K562 (cell line): ENCODE data around the gene CROCC2. TPM values are rescaled to one million over a fixed set of nuclear protein-coding genes. Genes with fewer than 3 reads are reported as not detected.

ENCODE experiments used
- ATAC-seq: fragments of 200-7000 bp; cut with Tn5 transposase; 3 replicates; pipeline ENCODE4 v1.9.1; 2020; ENCODE audit warnings: moderate library complexity
- BruUV-seq: library from RNA; stranded (reverse); fragments of 400-500 nt; replicated peaks from 2 replicates; lab custom pipeline; 2021; lab: Mats Ljungman, UMichigan
- CTCF ChIA-PET: fragments of 300-600 bp; formaldehyde crosslinking; extraction: SDS; loops from one replicate; lab custom pipeline; 2021; ENCODE audit warnings: low intra/inter-chr PET ratio; lab: Yijun Ruan, JAX
- POLR2A ChIA-PET: fragments of 300-600, 350-650 bp; sonication (Branson Sonifier 250); formaldehyde crosslinking; extraction: SDS; loops from one replicate; lab custom pipeline; 2021; ENCODE audit warnings: antibody characterized with exemption, inconsistent platforms; lab: Yijun Ruan, JAX
- DNase-seq, 4 experiments: peaks; one replicate each; pipeline versions ENCODE4 v3.0.0 to v3.0.0-alpha.2; 2011 to 2018; ENCODE audit warnings: low spot score in 3 of 4, mixed read lengths in 3 of 4; ENCODE audit errors: extremely low read depth in 1 of 4
- FAIRE-seq: peaks from 2 replicates; lab custom pipeline; 2011; peaks lifted over from hg19 to GRCh38; lab: Jason Lieb, UNC
- H2AFZ ChIP-seq: 2 replicates; pipeline ENCODE4 v1.6.0; 2011; ENCODE audit warnings: low read depth, low read length, control low read depth, inconsistent platforms
- H3K27ac ChIP-seq: fragments of 200-600 bp; 3 replicates; pipeline ENCODE4 v1.8.0; 2011; ENCODE audit warnings: low read depth, mild to moderate bottlenecking, control low read depth, inconsistent platforms, low read length, moderate library complexity, mixed read lengths; ENCODE audit errors: extremely low read depth
- H3K27me3 ChIP-seq, 2 experiments: fragments of 300-600 bp in 1 of 2; 2 replicates in 1 of 2; 3 replicates in 1 of 2; pipeline versions ENCODE4 v1.6.0 to v1.8.0; 2011; ENCODE audit warnings: inconsistent platforms in 2 of 2, low read length in 2 of 2, mild to moderate bottlenecking in 1 of 2, mixed read lengths in 1 of 2, moderate library complexity in 1 of 2; ENCODE audit not compliant: control insufficient read depth in 2 of 2, insufficient read depth in 2 of 2
- H3K36me3 ChIP-seq: fragments of 300-600 bp; 3 replicates; pipeline ENCODE4 v1.8.0; 2011; ENCODE audit warnings: mild to moderate bottlenecking, low read length, inconsistent platforms; ENCODE audit not compliant: control insufficient read depth, insufficient read depth
- H3K4me1 ChIP-seq, 2 experiments: fragments of 200-600 bp in 1 of 2; replicated peaks in 1 of 2; 2 replicates in 1 of 2; 3 replicates in 1 of 2; pipeline versions ENCODE4 v1.5.1 to v1.8.0; 2011; ENCODE audit warnings: inconsistent platforms in 2 of 2, low read length in 2 of 2, mild to moderate bottlenecking in 1 of 2, mixed read lengths in 1 of 2, moderate library complexity in 1 of 2; ENCODE audit not compliant: control insufficient read depth in 2 of 2, insufficient read depth in 2 of 2
- H3K4me2 ChIP-seq: 2 replicates; pipeline ENCODE4 v1.6.1; 2011; ENCODE audit warnings: low read length, control low read depth, inconsistent platforms, mixed read lengths; ENCODE audit not compliant: insufficient read depth
- H3K4me3 ChIP-seq: fragments of 200-600 bp; sonication (generic), shearing (Covaris generic); 2 replicates; pipeline ENCODE4 v1.5.1; 2016; ENCODE audit warnings: control low read depth, inconsistent platforms
- H3K79me2 ChIP-seq: fragments of 200-600 bp; 3 replicates; pipeline ENCODE4 v1.8.0; 2011; ENCODE audit warnings: low read length, inconsistent platforms; ENCODE audit not compliant: control insufficient read depth, insufficient read depth
- H3K9ac ChIP-seq, 2 experiments: 2 replicates each; pipeline versions ENCODE4 v1.6.0 to v1.6.1; 2011; ENCODE audit warnings: low read depth in 2 of 2, low read length in 2 of 2, control low read depth in 1 of 2, inconsistent platforms in 1 of 2, mild to moderate bottlenecking in 1 of 2, mixed read lengths in 1 of 2; ENCODE audit not compliant: insufficient read depth in 1 of 2
- H3K9me1 ChIP-seq: one replicate; pipeline ENCODE4 v1.6.0; 2011; ENCODE audit warnings: inconsistent platforms, mild to moderate bottlenecking, low read length, moderate library complexity; ENCODE audit not compliant: control insufficient read depth, insufficient read depth
- H3K9me3 ChIP-seq: replicated peaks from 2 replicates; pipeline ENCODE4 v1.5.1; 2011; ENCODE audit warnings: low read depth, low read length, inconsistent platforms; ENCODE audit not compliant: control insufficient read depth, insufficient read depth
- H4K20me1 ChIP-seq: replicated peaks from 2 replicates; pipeline ENCODE4 v1.6.1; 2011; ENCODE audit warnings: low read length, inconsistent platforms, mixed read lengths; ENCODE audit not compliant: control insufficient read depth, insufficient read depth
- FOXJ2 ChIP-seq: fragments of 200-800 bp; sonication (Bioruptor generic); IDR thresholded peaks from 2 replicates; pipeline ENCODE4 v1.6.1; 2016; ENCODE audit warnings: missing genetic modification characterization, missing compliant biosample characterization
- FOXM1 ChIP-seq, 2 experiments: fragments of 450-650 bp in 1 of 2; sonication (generic) in 1 of 2; formaldehyde crosslinking in 1 of 2; IDR thresholded peaks; 2 replicates each; pipeline versions ENCODE4 v1.6.1 to v1.9.0; 2017 to 2022; ENCODE audit warnings: low read depth in 2 of 2, mild to moderate bottlenecking in 2 of 2, missing genetic modification reagents in 1 of 2, moderate library complexity in 1 of 2
- FOXP1 ChIP-seq: sonication (generic); formaldehyde crosslinking; IDR thresholded peaks from 2 replicates; pipeline ENCODE4 v1.8.0; 2022; ENCODE audit warnings: mild to moderate bottlenecking, missing genetic modification reagents
- HMGN3 ChIP-seq: IDR thresholded peaks from 2 replicates; pipeline ENCODE4 v1.6.1; 2011; ENCODE audit warnings: borderline replicate concordance, low read depth, mild to moderate bottlenecking, mixed read lengths, low read length; ENCODE audit not compliant: insufficient read length; ENCODE audit errors: extremely low read depth
- KHSRP ChIP-seq: fragments of 450-650 bp; IDR thresholded peaks from 2 replicates; pipeline ENCODE4 v1.6.1; 2017
- ZNF24 ChIP-seq: fragments of 450-650 bp; IDR thresholded peaks from 2 replicates; pipeline ENCODE4 v1.6.1; 2016
- WGBS: fragments of 100-300 bp; shearing (Covaris generic); methylation state at CpG from one replicate; pipeline ENCODE4 v1.1.6; 2016; ENCODE audit warnings: low coverage, mixed read lengths; ENCODE audit not compliant: insufficient coverage; ENCODE audit errors: missing lambda C conversion rate; 5-methylcytosine and 5-hydroxymethylcytosine counted together
- in situ Hi-C: fragments of 300-500 bp; cut with MboI; formaldehyde crosslinking; loops from 4 replicates; pipeline ENCODE4 v1.15.0; 2018; ENCODE audit warnings: inconsistent platforms, mixed read lengths
- intact Hi-C: fragments of 100-400 bp; cut with micrococcal nuclease; formaldehyde crosslinking; loops from 2 replicates; pipeline ENCODE4 v1.14.2; 2022
- polyA plus RNA-seq, 8 experiments: library from polyadenylated mRNA; depleted of rRNA in 4 of 8; stranded (reverse) in 5 of 8; unstranded in 3 of 8; fragments of >200 nt; fragmentation: Nextera tagmentation in 2 of 8; fragmentation: Illumina TruSeq in 1 of 8; extraction: Ambion mirVana in 2 of 8; extraction: Trizol in 1 of 8; gene quantifications; 2 replicates each; pipeline versions ENCODE4 v1.2.1 to v1.2.3, GENCODE V29; 2011 to 2014; ENCODE audit warnings: inconsistent platforms in 1 of 8, missing spikeins in 1 of 8
- total RNA-seq, 7 experiments: library from RNA; depleted of rRNA in 6 of 7; stranded (reverse); fragments of >200 nt in 6 of 7; fragmentation: Illumina TruSeq in 2 of 7; extraction: Trizol in 2 of 7; gene quantifications; 2 replicates each; pipeline versions ENCODE4 v1.2.1 to v1.2.3, GENCODE V29; 2011 to 2021; ENCODE audit warnings: low replicate concordance in 1 of 7
- TF ChIP-seq, protein P1 (sequence below), 2 experiments: fragments of 450-650 bp in 1 of 2; sonication (generic) in 1 of 2; formaldehyde crosslinking in 1 of 2; IDR thresholded peaks; 2 replicates each; pipeline versions ENCODE4 v1.7.1 to v1.9.0; 2016 to 2022; ENCODE audit warnings: inconsistent platforms in 1 of 2, mild to moderate bottlenecking in 1 of 2, missing genetic modification reagents in 1 of 2

The CROCC2 gene
- total and polyA plus RNA-seq, 9 of the 15 experiments (the other 6 are each of a cell fraction or from before 2014, with no cell fraction given) = not detected

GRCh38 chr2:240959214-240959940, 53.2 kb downstream of the CROCC2 start:
- in situ Hi-C loops = no loop called here
- Histone ChIP-seq H3K4me2 (no peak overlapping the region), H3K9ac (no peak overlapping the region), H3K4me3 (no peak overlapping the region), H3K27ac (no peak overlapping the region)
- WGBS = 3% methylated on average over 8 of the region's 15 CpGs
- TF ChIP-seq ZNF24 (no peak), FOXJ2 (tag) (no peak), KHSRP (no peak), FOXP1 (CRISPR knock-in tag) (no peak), FOXM1 (IDR thresholded peaks at IDR 0.05; ENCODE audit: low read depth) (no peak), FOXM1 (CRISPR knock-in tag; IDR thresholded peaks at IDR 0.05; ENCODE audit: low read depth) (no peak), HMGN3 (no peak)
- TF ChIP-seq, protein P1, sequence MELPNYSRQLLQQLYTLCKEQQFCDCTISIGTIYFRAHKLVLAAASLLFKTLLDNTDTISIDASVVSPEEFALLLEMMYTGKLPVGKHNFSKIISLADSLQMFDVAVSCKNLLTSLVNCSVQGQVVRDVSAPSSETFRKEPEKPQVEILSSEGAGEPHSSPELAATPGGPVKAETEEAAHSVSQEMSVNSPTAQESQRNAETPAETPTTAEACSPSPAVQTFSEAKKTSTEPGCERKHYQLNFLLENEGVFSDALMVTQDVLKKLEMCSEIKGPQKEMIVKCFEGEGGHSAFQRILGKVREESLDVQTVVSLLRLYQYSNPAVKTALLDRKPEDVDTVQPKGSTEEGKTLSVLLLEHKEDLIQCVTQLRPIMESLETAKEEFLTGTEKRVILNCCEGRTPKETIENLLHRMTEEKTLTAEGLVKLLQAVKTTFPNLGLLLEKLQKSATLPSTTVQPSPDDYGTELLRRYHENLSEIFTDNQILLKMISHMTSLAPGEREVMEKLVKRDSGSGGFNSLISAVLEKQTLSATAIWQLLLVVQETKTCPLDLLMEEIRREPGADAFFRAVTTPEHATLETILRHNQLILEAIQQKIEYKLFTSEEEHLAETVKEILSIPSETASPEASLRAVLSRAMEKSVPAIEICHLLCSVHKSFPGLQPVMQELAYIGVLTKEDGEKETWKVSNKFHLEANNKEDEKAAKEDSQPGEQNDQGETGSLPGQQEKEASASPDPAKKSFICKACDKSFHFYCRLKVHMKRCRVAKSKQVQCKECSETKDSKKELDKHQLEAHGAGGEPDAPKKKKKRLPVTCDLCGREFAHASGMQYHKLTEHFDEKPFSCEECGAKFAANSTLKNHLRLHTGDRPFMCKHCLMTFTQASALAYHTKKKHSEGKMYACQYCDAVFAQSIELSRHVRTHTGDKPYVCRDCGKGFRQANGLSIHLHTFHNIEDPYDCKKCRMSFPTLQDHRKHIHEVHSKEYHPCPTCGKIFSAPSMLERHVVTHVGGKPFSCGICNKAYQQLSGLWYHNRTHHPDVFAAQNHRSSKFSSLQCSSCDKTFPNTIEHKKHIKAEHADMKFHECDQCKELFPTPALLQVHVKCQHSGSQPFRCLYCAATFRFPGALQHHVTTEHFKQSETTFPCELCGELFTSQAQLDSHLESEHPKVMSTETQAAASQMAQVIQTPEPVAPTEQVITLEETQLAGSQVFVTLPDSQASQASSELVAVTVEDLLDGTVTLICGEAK (IDR thresholded peaks at IDR 0.05) = no peak
- TF ChIP-seq, protein P1 (CRISPR knock-in tag; IDR thresholded peaks at IDR 0.05) = no peak
- TF ChIP-seq, all 486 proteins: peak for 0
- ChIA-PET POLR2A (interaction anchor here (0.7 to 0.8 kb wide), 2 partner anchors 50 to 77 kb away, joined by 3 to 4 read pairs; no protein-coding TSS in a partner anchor), CTCF (no interaction called here)
- FAIRE-seq (no peak), ATAC-seq (no peak), DNase-seq (no peak)
- Histone ChIP-seq H3K9me3 (no peaks in the 10 kb centered on the region), H3K27me3 (peaks cover 0 to 50% of the 10 kb centered on the region in 2 experiments; a peak in 2 of 5 replicates), H2AFZ (no peak overlapping the region), H3K9me1 (no peaks in the 10 kb centered on the region), H3K79me2 (no peaks in the 10 kb centered on the region), H3K36me3 (no peaks in the 10 kb centered on the region), H4K20me1 (no peaks in the 10 kb centered on the region), H3K4me1 (peaks cover 0 to 4% of the 10 kb centered on the region in 2 experiments; a peak in 1 of 5 replicates)
- no TSS peak for BruUV-seq
- intact Hi-C loops = no loop called here
